DMS153 treated with DMSO at 0.1 percent for 48 hours (cell line): ENCODE measurements around the gene SCNN1A.
"Not testable (repeated sequence)": the region's sequence is repeated elsewhere in the genome, so short reads cannot be mapped to it uniquely, and the experiment has no call there.

Source experiments
- DNase-seq: peaks from one replicate; lab custom pipeline; 2025; ENCODE audit not compliant: unreplicated experiment; lab: John Stamatoyannopoulos, UW

SCNN1A gene

GRCh38 chr12:6351622-6352021, 23.7 kb downstream of the SCNN1A start:
- DNase-seq, result no peak

- DNase-seq, result no peak
Observed at GRCh38 chr12:6347367-6348338, 27.7 kb downstream of the SCNN1A start.

GRCh38 chr12:6346942-6347341, 28.4 kb downstream of the SCNN1A start:
- no peak for DNase-seq

GRCh38 chr12:6346235-6346832, 29.0 kb downstream of the SCNN1A start:
- DNase-seq, result no peak

- no peak for DNase-seq
Observed at GRCh38 chr12:6345319-6346091, 29.9 kb downstream of the SCNN1A start.

GRCh38 chr12:6344101-6344660, 31.2 kb downstream of the SCNN1A start:
- DNase-seq, result not testable (repeated sequence)

GRCh38 chr12:6343518-6343917, 31.8 kb downstream of the SCNN1A start:
- DNase-seq, result no peak

GRCh38 chr12:6342140-6342889, 33.0 kb downstream of the SCNN1A start:
- no peak for DNase-seq

GRCh38 chr12:6341417-6342139, 33.8 kb downstream of the SCNN1A start, which contains the start of gene TNFRSF1A:
TNFRSF1A (minus strand) TSS chr12:6342076; CDS start chr12:6341814, 262 bp downstream.
- DNase-seq, result no peak

- no peak for DNase-seq
Observed at GRCh38 chr12:6340745-6341416, 34.5 kb downstream of the SCNN1A start.

- no peak for DNase-seq
Observed at GRCh38 chr12:6340032-6340638, 35.2 kb downstream of the SCNN1A start.

- no peak for DNase-seq
Observed at GRCh38 chr12:6338955-6339354, 36.4 kb downstream of the SCNN1A start.

- DNase-seq, result not testable (repeated sequence)
Observed at GRCh38 chr12:6338536-6338935, 36.8 kb downstream of the SCNN1A start.

- DNase-seq, result no peak
Observed at GRCh38 chr12:6337958-6338433, 37.4 kb downstream of the SCNN1A start.

GRCh38 chr12:6336889-6337853, 38.2 kb downstream of the SCNN1A start:
- DNase-seq, result no peak

- peak; percentile 79 for DNase-seq
Observed at GRCh38 chr12:6336079-6336888, 39.1 kb downstream of the SCNN1A start.
